ENCODE results near the gene SLC4A4.

DNA sequence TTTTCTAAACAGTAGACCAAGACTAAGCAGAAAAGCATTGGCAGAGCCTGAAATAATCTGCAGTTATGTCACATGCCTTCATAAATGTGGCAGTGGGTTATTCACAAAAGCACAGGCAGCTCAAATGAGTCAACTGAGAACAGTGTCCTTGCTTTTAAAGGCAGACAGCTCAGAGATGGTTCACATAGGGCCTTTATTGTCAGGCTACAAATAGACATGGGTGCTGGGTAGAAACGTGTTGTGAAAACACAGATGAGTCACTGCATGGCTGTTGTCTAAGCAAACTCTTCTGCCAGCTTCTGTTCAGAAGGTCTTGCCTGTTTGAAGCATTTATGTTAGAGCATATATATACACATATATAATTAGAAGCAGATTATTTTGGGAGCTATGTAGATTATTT lies 118.0 kb downstream of the SLC4A4 start:
- TF ChIP-seq, protein P1, sequence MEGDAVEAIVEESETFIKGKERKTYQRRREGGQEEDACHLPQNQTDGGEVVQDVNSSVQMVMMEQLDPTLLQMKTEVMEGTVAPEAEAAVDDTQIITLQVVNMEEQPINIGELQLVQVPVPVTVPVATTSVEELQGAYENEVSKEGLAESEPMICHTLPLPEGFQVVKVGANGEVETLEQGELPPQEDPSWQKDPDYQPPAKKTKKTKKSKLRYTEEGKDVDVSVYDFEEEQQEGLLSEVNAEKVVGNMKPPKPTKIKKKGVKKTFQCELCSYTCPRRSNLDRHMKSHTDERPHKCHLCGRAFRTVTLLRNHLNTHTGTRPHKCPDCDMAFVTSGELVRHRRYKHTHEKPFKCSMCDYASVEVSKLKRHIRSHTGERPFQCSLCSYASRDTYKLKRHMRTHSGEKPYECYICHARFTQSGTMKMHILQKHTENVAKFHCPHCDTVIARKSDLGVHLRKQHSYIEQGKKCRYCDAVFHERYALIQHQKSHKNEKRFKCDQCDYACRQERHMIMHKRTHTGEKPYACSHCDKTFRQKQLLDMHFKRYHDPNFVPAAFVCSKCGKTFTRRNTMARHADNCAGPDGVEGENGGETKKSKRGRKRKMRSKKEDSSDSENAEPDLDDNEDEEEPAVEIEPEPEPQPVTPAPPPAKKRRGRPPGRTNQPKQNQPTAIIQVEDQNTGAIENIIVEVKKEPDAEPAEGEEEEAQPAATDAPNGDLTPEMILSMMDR (IDR thresholded peaks at IDR 0.05; ENCODE audit: low read length), result no peak
- TF ChIP-seq EZH2 (IDR thresholded peaks at IDR 0.05; ENCODE audit: borderline replicate concordance, low read length), result no peak
